ENCODE results near the gene IL2.

Gene IL2

GRCh38 chr4:122456231-122457116 is at the start of gene IL2:
IL2 (minus strand) TSS chr4:122456725; CDS start chr4:122456440, 285 bp downstream.
- no peak for DNase-seq (ENCODE audit: low read depth in 2 of 2)

GRCh38 chr4:122503214-122503613 is 46.7 kb upstream of the IL2 start:
- DNase-seq (ENCODE audit: low read depth in 2 of 2): no peak

GRCh38 chr4:122500852-122501501 is 44.5 kb upstream of the IL2 start:
- no peak for DNase-seq (ENCODE audit: low read depth in 2 of 2)

GRCh38 chr4:122489061-122489460 is 32.5 kb upstream of the IL2 start:
- DNase-seq (ENCODE audit: low read depth in 2 of 2): no peak

DNA sequence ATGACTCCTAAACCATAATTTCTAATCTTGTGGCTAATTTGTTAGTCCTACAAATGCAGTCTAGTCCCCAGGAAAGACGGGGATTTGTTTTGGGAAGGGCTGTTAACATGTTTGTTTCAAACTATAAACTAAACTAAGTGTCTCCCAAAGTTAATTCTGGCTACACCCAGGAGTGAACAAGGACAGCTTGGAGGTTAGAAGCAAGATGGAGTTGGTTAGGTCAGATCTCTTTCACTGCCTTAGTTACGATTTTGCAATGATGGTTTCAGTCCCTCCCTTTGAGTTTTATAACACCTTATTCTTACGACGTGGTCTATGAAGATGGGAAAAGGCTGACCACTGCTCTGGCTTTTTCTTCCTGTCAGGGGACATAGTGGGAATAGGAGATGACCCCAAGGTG is 27.0 kb upstream of the IL2 start:
- DNase-seq (ENCODE audit: low read depth in 2 of 2): no peak

GRCh38 chr4:122481766-122482405 is 25.4 kb upstream of the IL2 start:
- DNase-seq (ENCODE audit: low read depth in 2 of 2): no peak

DNA sequence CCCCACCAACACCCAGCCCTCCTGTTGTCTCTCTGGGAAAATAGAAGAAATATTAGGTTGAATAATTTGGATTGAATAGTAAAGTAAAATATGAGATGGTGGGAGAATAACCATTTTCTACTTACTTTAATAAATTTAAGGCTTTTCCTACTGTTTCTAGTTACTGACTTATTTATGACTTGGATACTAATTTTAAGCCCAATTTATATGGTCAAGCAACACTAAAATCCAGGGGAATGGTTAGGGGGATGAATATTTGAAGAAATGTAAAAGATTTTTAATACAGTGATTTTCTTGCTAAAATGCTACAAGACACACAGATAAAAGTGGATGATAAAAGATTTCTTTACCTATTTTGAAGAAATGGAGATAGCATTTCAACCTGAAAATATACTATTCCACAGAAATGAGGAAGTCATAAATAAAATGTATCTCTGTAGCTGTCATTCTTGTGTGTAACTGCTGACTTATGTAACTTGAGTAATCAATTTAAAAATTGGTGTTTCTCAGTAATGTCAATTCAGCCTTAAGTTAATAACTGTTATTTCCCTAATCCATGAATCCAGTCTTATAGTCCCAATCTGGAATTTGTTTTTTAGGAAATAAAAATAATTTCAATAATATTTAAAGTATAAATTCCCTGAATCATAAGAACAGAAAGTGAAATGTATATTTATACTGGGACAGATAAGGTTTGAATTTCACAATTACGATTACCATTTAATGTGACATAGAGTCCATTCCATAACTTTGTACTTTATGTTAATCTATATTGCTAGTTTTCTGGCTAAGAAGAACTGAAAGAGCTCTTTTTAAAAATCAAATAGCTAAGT is 24.3 kb upstream of the IL2 start:
- DNase-seq (ENCODE audit: low read depth in 2 of 2): no peak

DNA sequence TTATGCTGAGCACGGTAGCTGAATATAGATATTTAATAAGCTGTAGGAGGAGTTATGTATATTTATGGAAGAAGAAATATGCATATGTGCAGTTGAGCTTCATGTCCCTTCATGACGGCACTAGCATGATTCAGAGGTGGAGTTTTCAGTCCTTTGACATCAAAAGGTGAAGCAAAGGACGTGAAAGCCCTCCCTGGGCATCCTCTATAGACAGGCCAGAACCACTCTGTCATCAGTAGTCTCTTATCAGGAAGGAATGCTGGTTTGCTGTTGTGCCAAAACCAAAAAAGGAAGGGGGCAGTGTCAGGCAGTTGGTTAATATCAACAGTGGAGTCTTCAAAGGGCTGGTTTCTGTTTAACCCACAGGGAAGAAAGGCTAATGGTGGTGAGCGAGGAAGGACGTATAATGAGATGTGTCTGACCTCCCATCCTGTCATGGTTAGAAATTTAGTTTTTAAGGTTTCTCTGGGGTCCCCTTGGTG is 23.5 kb upstream of the IL2 start:
- no peak for DNase-seq (ENCODE audit: low read depth in 2 of 2)

DNA sequence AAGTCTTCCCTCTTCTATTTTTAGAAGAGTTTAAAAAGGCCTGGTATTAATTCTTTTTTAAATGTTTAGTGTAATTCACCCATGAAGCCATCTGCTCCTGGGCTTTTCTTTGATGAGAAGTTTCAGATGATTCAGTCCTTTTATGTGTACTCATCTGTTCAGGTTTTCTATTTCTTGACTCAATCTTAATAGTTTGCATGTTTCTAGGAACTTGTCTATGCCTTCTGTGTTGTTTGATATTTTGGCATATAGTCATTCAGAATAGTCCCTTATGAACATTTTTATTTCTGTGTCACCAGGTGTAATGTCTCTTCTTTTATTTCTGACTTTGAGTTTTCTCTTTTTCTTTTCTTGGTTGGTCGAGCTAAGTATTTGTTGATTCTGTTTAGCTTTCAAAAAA is 20.2 kb upstream of the IL2 start:
- DNase-seq (ENCODE audit: low read depth in 2 of 2): no peak

DNA sequence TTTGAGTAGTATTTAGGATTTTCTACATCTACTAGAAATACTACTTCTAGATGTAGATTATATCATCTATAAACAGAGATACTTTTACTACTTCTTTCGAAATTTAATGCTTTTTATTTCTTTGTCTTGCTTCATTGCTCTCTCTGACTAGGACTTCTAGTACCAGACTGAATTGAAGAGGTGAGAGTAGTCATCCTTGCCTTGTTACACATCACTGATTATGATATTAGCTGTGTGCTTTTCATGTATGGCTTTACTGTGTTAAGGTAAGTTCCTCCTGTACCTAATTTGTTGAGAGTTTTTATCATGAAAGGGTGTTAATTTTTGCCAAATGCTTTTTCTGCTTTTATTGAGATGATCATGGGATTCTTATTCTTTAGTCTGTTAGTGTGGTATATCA is 19.6 kb upstream of the IL2 start:
- DNase-seq (ENCODE audit: low read depth in 2 of 2): no peak

DNA sequence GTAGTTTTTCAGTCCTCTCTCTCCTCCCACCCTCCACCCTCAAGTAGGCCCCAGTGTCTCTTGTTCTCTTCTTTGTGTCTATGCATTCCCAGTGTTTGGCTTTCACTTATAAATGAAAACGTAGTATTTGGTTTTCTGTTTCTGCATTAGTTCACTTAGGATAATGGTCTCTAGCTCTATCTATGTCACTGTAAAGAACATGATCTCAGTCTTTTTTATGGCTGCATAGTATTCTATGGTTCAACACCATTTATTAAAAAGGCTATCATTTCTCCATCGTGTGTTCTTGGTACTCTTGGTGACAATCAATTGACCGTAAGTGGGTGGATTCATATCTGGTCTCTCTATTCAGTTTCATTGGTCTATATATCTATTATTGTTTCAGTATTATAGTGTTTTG is 18.7 kb upstream of the IL2 start:
- no peak for DNase-seq (ENCODE audit: low read depth in 2 of 2)

- DNase-seq (ENCODE audit: low read depth in 2 of 2): no peak
These were observed 12.9 kb upstream of the IL2 start for GRCh38 chr4:122469457-122469856.

DNA sequence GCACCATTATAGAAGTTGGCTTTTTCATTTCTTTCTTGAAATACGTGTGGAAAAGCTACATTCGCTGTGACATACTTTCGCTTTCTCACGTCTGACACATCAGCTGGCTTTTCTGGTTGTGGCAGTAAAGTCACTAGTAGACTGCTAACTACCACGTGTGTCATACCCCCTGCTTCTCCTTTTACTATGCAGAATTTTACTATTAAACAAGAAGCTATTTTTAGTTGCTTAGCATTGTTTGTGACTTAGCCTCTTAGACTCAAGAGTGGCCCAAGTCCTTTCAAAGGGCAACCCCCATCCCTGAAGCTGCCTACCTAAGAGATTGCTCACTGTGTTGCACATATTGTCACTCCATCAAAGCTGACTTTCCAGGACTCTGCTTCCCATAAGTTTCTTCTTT is 2.1 kb upstream of the IL2 start:
- peak in 1 of 2 donors; percentile 17 for DNase-seq (ENCODE audit: low read depth in 2 of 2)

- no peak for DNase-seq (ENCODE audit: low read depth in 2 of 2)
These were observed 3.0 kb downstream of the IL2 start for GRCh38 chr4:122453384-122453995.

DNA sequence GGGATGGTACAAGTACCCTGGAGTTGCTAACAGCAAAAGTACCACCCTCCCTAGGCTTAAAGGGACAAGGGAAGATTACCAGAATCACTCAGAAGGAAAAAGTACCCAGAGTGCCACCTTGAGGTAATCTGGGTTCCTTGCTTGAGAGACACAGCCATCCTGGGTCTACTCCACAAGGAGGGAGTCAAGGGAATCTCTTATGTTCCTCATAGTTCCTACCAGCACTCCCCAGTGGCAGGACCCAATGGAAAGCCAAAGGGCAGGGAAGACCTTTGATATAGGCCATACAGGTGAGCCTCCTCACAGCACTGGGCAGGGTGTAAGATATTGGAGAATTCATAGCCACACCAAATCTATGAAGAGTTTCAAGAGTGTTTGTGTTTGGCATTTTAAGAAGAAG is 5.7 kb downstream of the IL2 start:
- no peak for DNase-seq (ENCODE audit: low read depth in 2 of 2)

- no peak for DNase-seq (ENCODE audit: low read depth in 2 of 2)
These were observed 22.2 kb downstream of the IL2 start for GRCh38 chr4:122434285-122434684.

- DNase-seq (ENCODE audit: low read depth in 2 of 2): no peak
These were observed 25.2 kb downstream of the IL2 start for GRCh38 chr4:122431351-122431750.

DNA sequence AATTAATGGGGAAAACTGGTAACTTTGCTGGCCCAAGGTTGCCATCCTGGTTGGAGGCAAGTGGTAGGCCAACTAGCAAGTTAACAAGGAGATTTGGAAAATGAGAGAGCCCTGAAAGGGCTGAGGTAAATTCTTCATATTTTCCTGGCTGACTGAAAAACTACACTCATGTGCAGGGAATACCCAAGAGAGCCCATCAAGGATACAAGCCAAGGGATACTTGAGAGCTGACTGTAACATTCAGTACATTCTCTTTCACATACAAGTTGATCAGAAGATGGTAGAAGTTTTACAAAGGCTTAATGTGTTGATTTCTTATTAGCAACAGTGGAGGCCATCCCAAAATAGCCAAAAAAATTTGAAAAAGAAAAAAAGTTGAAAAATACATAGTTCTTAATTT is 33.3 kb downstream of the IL2 start:
- DNase-seq (ENCODE audit: low read depth in 2 of 2): no peak

DNA sequence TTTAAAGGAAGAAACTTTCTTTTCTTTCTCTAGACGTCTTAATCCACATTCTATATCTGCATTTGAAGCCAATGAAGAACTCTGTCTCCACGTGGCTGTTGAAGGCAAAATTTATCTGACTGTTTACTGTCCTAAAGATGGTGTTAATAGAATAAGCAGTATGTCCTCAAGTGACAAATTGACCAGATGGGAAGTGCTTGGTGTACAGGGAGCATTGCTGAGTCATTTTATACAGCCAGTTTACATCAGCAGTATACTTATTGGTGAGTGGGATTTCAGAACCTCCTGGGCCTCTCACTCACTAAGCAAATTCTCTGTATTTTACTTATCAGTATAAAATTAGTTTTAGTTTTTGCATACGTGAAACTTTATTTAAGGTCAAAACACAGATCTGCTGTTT is 44.0 kb downstream of the IL2 start:
- no peak for DNase-seq (ENCODE audit: low read depth in 2 of 2)

DNA sequence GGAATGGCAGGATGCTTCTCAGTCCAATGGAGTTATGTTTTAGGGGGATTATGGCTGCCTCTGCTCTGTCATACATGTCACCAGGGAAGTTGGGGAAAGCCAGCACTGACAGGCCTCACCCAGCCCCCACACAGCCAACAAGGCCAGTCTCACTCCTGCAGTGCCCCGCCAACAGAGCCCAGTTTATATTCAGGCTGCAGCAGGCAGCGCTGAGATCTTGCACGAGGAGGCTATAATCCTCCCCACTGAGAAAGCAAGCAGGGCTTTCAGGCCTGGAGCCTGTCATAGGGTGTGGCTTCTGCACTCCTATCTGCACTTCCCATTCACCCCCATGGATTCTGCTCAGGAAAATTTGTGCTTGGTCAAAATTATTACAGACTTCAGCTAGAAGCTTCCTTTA is 52.7 kb downstream of the IL2 start:
- DNase-seq (ENCODE audit: low read depth in 2 of 2): no peak

All from stimulated activated CD8-positive, alpha-beta memory T cell treated with anti-CD3 and anti-CD28 coated beads, Interleukin-2, amount 100 ng/mL, for 48 hours (primary cell).